Tibial artery (tissue), 4 donors: ENCODE results near the gene SLC1A6.
"Not testable (repeated sequence)": the region's sequence is repeated elsewhere in the genome, so short reads cannot be mapped to it uniquely, and the experiment has no call there.

Experiments used
- DNase-seq, 2 donors: peaks; one replicate each; pipeline ENCODE4 v3.0.0-alpha.2; 2019
- H3K27ac ChIP-seq, 2 donors: fragments of 200-600 bp; sonication (generic) in 1 of 2; 1 replicate in 1 of 2; 2 replicates in 1 of 2; pipeline ENCODE4 v1.5.1; 2018 to 2019; ENCODE audit warnings: mild to moderate bottlenecking in 1 of 2
- H3K27me3 ChIP-seq, 2 donors: fragments of 200-600 bp; sonication (generic) in 1 of 2; one replicate each; pipeline versions ENCODE4 v1.5.1 to v1.6.0; 2016 to 2019
- H3K36me3 ChIP-seq, 3 donors: fragments of 200-600 bp; sonication (generic) in 2 of 3; one replicate each; pipeline ENCODE4 v1.5.1; 2016 to 2019; ENCODE audit warnings: mild to moderate bottlenecking in 2 of 3
- H3K4me1 ChIP-seq, 4 donors: fragments of 200-600 bp; sonication (generic) in 2 of 4; 1 replicate in 3 of 4; 2 replicates in 1 of 4; pipeline ENCODE4 v1.5.1; 2016 to 2019
- H3K4me3 ChIP-seq, 2 donors: fragments of 200-600 bp; sonication (generic) in 1 of 2; 1 replicate in 1 of 2; 2 replicates in 1 of 2; pipeline ENCODE4 v1.5.1; 2018 to 2019; ENCODE audit warnings: mild to moderate bottlenecking in 2 of 2
- H3K9me3 ChIP-seq, 3 donors: fragments of 200-600 bp; sonication (generic) in 1 of 3; one replicate each; pipeline ENCODE4 v1.5.1; 2016 to 2019
- CTCF ChIP-seq, 2 experiments: fragments of 200-600 bp in 1 of 2; fragments of 450-650 bp in 1 of 2; IDR thresholded peaks; one replicate each; pipeline ENCODE4 v1.5.1; 2017 to 2019; ENCODE audit warnings: antibody characterized with exemption in 2 of 2, mild to moderate bottlenecking in 1 of 2, moderate library complexity in 1 of 2
- intact Hi-C: fragments of 100-400 bp; cut with DNase I; formaldehyde crosslinking; loops from one replicate; pipeline ENCODE4 v1.15.0; 2023; ENCODE audit warnings: low total_unique reads

Gene SLC1A6

DNA sequence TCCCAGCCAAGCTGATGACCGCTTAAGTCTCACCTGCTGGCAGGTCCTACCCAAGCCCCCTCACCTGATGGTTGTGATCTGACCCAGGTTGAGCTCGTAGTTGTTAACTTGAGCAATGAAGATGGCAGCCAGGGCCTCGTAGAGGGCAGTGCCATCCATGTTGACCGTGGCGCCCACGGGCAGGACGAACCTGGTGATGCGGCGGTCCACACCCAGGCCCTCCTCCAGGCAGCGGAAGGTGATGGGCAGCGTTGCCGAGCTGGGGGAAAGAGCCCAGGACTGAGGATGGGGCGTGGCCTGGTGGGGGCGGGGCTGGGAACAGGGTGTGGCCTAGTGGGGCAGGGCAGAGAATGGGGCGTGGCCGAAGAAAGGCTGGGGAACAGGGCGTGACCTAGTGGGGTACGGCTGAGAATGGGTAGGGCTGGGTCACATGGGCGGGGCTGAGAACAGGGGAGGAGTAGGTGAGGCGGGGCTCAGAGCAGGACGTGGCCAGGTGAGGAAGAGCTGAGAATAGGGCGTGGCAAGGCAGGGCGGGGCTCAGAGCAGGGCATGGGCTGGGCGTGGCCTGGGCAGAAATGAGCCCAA is 25.5 kb downstream of the SLC1A6 start:
- intact Hi-C loops = no loop called here

GRCh38 chr19:14952767-14953166 is 26.9 kb downstream of the SLC1A6 start:
- H3K4me3 ChIP-seq = no peak overlapping the region
- H3K9me3 ChIP-seq = peaks cover 0 to 18% (median 6%) of the 10 kb centered on the region in 3 donors
- no peak for TF ChIP-seq CTCF (IDR thresholded peaks at IDR 0.05)
- DNase-seq = no peak
- intact Hi-C loops = no loop called here
- no peaks in the 10 kb centered on the region for H3K4me1 ChIP-seq
- peaks cover 0 to 15% of the 10 kb centered on the region in 2 donors for H3K27me3 ChIP-seq
- H3K27ac ChIP-seq = no peak overlapping the region
- no peaks in the 10 kb centered on the region for H3K36me3 ChIP-seq

More for the DNA sequence above, 25.5 kb downstream of the SLC1A6 start:
- DNase-seq = no peak
- Histone ChIP-seq H3K4me3 (no peak overlapping the region), H3K27me3 (peaks cover 0 to 15% of the 10 kb centered on the region in 2 donors), H3K9me3 (peaks cover 3 to 28% (median 15%) of the 10 kb centered on the region in 3 donors), H3K27ac (no peak overlapping the region), H3K4me1 (no peaks in the 10 kb centered on the region), H3K36me3 (no peaks in the 10 kb centered on the region)
- TF ChIP-seq CTCF (IDR thresholded peaks at IDR 0.05) = no peak

GRCh38 chr19:14950421-14950820 is 29.2 kb downstream of the SLC1A6 start:
- no peaks in the 10 kb centered on the region for H3K9me3 ChIP-seq
- intact Hi-C loops = no loop called here

GRCh38 chr19:14949876-14950275 is 29.8 kb downstream of the SLC1A6 start:
- no peak for TF ChIP-seq CTCF (IDR thresholded peaks at IDR 0.05)
- intact Hi-C loops = no loop called here
- no peaks in the 10 kb centered on the region for H3K9me3 ChIP-seq
- H3K4me3 ChIP-seq = no peak overlapping the region
- H3K27ac ChIP-seq = no peak overlapping the region
- peaks cover 0 to 15% of the 10 kb centered on the region in 2 donors for H3K27me3 ChIP-seq
- H3K36me3 ChIP-seq = no peaks in the 10 kb centered on the region
- DNase-seq = no peak
- H3K4me1 ChIP-seq = no peaks in the 10 kb centered on the region

More at GRCh38 chr19:14950421-14950820, 29.2 kb downstream of the SLC1A6 start:
- no peaks in the 10 kb centered on the region for H3K36me3 ChIP-seq
- no peak overlapping the region for H3K27ac ChIP-seq
- no peaks in the 10 kb centered on the region for H3K4me1 ChIP-seq
- no peak for TF ChIP-seq CTCF (IDR thresholded peaks at IDR 0.05)
- H3K4me3 ChIP-seq = no peak overlapping the region
- DNase-seq = no peak
- peaks cover 0 to 15% of the 10 kb centered on the region in 2 donors for H3K27me3 ChIP-seq

- H3K4me1 ChIP-seq, H3K36me3 ChIP-seq, H3K4me3 ChIP-seq, intact Hi-C loops, H3K9me3 ChIP-seq, DNase-seq, H3K27ac ChIP-seq: not testable (repeated sequence)
- peaks cover 0 to 13% of the 10 kb centered on the region in 2 donors for H3K27me3 ChIP-seq
Measured at GRCh38 chr19:14949413-14949812, 30.3 kb downstream of the SLC1A6 start.

GRCh38 chr19:14944456-14944855 is 35.2 kb downstream of the SLC1A6 start:
- no peak for TF ChIP-seq CTCF (IDR thresholded peaks at IDR 0.05)
- no peak overlapping the region for H3K27ac ChIP-seq
- no peaks in the 10 kb centered on the region for H3K36me3 ChIP-seq
- no peak for DNase-seq
- H3K4me3 ChIP-seq = no peak overlapping the region
- no peaks in the 10 kb centered on the region for H3K4me1 ChIP-seq
- H3K9me3 ChIP-seq = no peaks in the 10 kb centered on the region
- H3K27me3 ChIP-seq = no peaks in the 10 kb centered on the region
- intact Hi-C loops = no loop called here
